GM23248 (cell line): ENCODE data around the gene IMP3.

Source experiments
- EZH2 ChIP-seq: fragments of 200-600 bp; sonication (generic); IDR thresholded peaks from 2 replicates; pipeline ENCODE4 v1.6.1; 2018; ENCODE audit warnings: antibody characterized with exemption, mild to moderate bottlenecking; ENCODE audit not compliant: insufficient read depth, poor library complexity, severe bottlenecking
- EZH2phosphoT487 ChIP-seq: fragments of 200-600 bp; sonication (generic); IDR thresholded peaks from 2 replicates; pipeline ENCODE4 v1.6.1; 2018; ENCODE audit warnings: antibody characterized with exemption, moderate library complexity, mild to moderate bottlenecking, low read depth; ENCODE audit not compliant: insufficient read depth

- no peak for TF ChIP-seq EZH2phosphoT487
- no peak for TF ChIP-seq EZH2
These were observed 49.8 kb downstream of the IMP3 start for GRCh38 chr15:75590239-75590638.
